ENCODE results near the gene MIER3. TPM values are rescaled to one million over a fixed set of nuclear protein-coding genes. Genes with fewer than 3 reads are reported as not detected.

MIER3 gene
- total RNA-seq, 1 experiment from 2014 or later = 44.8 TPM

DNA sequence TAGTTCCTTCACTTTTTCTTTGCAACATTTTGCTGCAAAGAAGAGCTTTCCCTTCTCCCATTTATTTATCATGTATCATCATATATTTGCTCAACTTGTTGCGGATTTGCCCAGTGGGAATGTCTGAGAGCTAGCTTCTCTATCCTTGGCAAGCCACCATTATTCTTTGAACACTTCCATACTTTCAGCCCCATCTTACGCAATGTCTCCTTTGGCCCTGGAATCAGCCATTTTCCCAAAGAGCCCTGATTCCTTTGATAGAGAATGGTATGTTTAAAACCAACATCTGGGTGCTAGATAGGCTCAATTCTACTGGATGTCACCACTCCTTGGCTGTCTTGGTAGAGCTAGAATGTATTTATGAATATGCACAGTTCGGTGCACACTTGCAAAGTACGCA, 55.2 kb downstream of the MIER3 start:
- Histone ChIP-seq H2BK120ac (ENCODE audit: low read depth, low read length, poor library complexity, severe bottlenecking) (no peak overlapping the region), H3K14ac (ENCODE audit: insufficient read depth, low read length) (no peak overlapping the region), H4K5ac (ENCODE audit: insufficient read length, low read depth, low read length) (no peak overlapping the region), H3T11ph (ENCODE audit: low read length) (no peak overlapping the region), H3K18ac (ENCODE audit: insufficient read length, low read depth, low read length) (no peak overlapping the region), H2BK12ac (ENCODE audit: insufficient read length, low read depth, low read length) (no peak overlapping the region), H3K9me3 (ENCODE audit: control insufficient read depth, low read depth, low read length) (no peaks in the 10 kb centered on the region), H3K27me3 (ENCODE audit: insufficient read depth, low read length) (no peaks in the 10 kb centered on the region), H4K91ac (ENCODE audit: insufficient read length, low read depth, low read length) (no peak overlapping the region), H3K23me2 (ENCODE audit: insufficient read length, low read depth, low read length, poor library complexity, severe bottlenecking) (no peaks in the 10 kb centered on the region), H3K56ac (ENCODE audit: insufficient read length, low read depth, low read length) (no peak overlapping the region), H4K20me1 (ENCODE audit: control insufficient read depth, insufficient read depth, insufficient read length) (no peaks in the 10 kb centered on the region), H2BK5ac (ENCODE audit: insufficient read length, low read length) (no peak overlapping the region), H3K23ac (ENCODE audit: insufficient read length, low read depth, low read length) (no peak overlapping the region), H3K27ac (ENCODE audit: insufficient read length, low read depth, low read length) (no peak overlapping the region), H3K79me1 (ENCODE audit: insufficient read depth, low read depth, low read length, poor library complexity, severe bottlenecking) (no peaks in the 10 kb centered on the region), H3K4me1 (ENCODE audit: insufficient read depth, low read length) (no peaks in the 10 kb centered on the region), H2BK15ac (ENCODE audit: low read depth, low read length) (no peak overlapping the region), H2BK20ac (ENCODE audit: low read depth, low read length, poor library complexity, severe bottlenecking) (no peak overlapping the region), H4K8ac (replicated peaks; ENCODE audit: insufficient read length, low read depth, low read length) (no peak overlapping the region), H3K79me2 (ENCODE audit: insufficient read depth, low read length) (no peaks in the 10 kb centered on the region), H3K4me2 (ENCODE audit: insufficient read depth, insufficient read length, low read length) (no peak overlapping the region), H2AK5ac (ENCODE audit: insufficient read length, low read length) (no peak overlapping the region), H3K4ac (ENCODE audit: low read depth, low read length) (no peak overlapping the region), H2AFZ (ENCODE audit: low read length) (no peak overlapping the region), H3K9ac (ENCODE audit: extremely low read depth, insufficient read length, low read length) (no peak overlapping the region)
- H3K27ac Mint-ChIP-seq = no peak overlapping the region
- no peak overlapping the region for H3K4me3 Mint-ChIP-seq
- TF ChIP-seq, protein P1, sequence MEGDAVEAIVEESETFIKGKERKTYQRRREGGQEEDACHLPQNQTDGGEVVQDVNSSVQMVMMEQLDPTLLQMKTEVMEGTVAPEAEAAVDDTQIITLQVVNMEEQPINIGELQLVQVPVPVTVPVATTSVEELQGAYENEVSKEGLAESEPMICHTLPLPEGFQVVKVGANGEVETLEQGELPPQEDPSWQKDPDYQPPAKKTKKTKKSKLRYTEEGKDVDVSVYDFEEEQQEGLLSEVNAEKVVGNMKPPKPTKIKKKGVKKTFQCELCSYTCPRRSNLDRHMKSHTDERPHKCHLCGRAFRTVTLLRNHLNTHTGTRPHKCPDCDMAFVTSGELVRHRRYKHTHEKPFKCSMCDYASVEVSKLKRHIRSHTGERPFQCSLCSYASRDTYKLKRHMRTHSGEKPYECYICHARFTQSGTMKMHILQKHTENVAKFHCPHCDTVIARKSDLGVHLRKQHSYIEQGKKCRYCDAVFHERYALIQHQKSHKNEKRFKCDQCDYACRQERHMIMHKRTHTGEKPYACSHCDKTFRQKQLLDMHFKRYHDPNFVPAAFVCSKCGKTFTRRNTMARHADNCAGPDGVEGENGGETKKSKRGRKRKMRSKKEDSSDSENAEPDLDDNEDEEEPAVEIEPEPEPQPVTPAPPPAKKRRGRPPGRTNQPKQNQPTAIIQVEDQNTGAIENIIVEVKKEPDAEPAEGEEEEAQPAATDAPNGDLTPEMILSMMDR (conservative IDR thresholded peaks at IDR 0.05) = no peak
- H3K36me3 Mint-ChIP-seq (ENCODE audit: insufficient read depth in 1 of 3, low read depth in 3 of 3) = peaks cover 0 to 6% (median 6%) of the 10 kb centered on the region in 3 experiments; a peak in 3 of 7 replicates
- DNase-seq = no peak
- no peaks in the 10 kb centered on the region for H3K9me3 Mint-ChIP-seq
- no peaks in the 10 kb centered on the region for H3K4me1 Mint-ChIP-seq
- no CpG with 5 or more reads among the region's 4 CpGs for WGBS (ENCODE audit: extremely low coverage, insufficient read length, low lambda C conversion rate)
- no peaks in the 10 kb centered on the region for H3K27me3 Mint-ChIP-seq (ENCODE audit: low read depth)

Measured in H9 (cell line).